PFSK-1 (cell line): ENCODE results near the gene COL1A2.

Source experiments
- FOXP2 ChIP-seq: optimal IDR thresholded peaks from 2 replicates; pipeline ENCODE3; 2011; ENCODE audit warnings: borderline replicate concordance, control low read depth, inconsistent platforms; ENCODE audit not compliant: insufficient read depth; ENCODE audit errors: extremely low read length, extremely low read depth
- POLR2AphosphoS5 ChIP-seq: IDR thresholded peaks from 2 replicates; pipeline ENCODE4 v1.6.1; 2012; ENCODE audit warnings: low read depth, mild to moderate bottlenecking, control low read depth, low read length, moderate library complexity
- REST ChIP-seq, 2 experiments: IDR thresholded peaks; 2 replicates each; pipeline versions ENCODE4 v1.6.1 to v1.8.0; 2011 to 2012; ENCODE audit warnings: low read depth in 2 of 2, low read length in 2 of 2, control low read depth in 1 of 2, inconsistent platforms in 1 of 2, mild to moderate bottlenecking in 1 of 2, moderate library complexity in 1 of 2; ENCODE audit not compliant: insufficient read depth in 1 of 2
- SIN3A ChIP-seq: IDR thresholded peaks from 2 replicates; pipeline ENCODE4 v1.6.1; 2012; ENCODE audit warnings: mild to moderate bottlenecking, low read length, moderate library complexity, borderline replicate concordance; ENCODE audit not compliant: insufficient read depth
- TAF1 ChIP-seq: IDR thresholded peaks from 2 replicates; pipeline ENCODE4 v1.6.1; 2012; ENCODE audit warnings: low read length, control low read depth, borderline replicate concordance; ENCODE audit not compliant: insufficient read depth

Gene COL1A2

GRCh38 chr7:94426980-94427875, 32.5 kb downstream of the COL1A2 start:
- TF ChIP-seq TAF1 (no peak), SIN3A (no peak), FOXP2 (no peak)

- TF ChIP-seq POLR2AphosphoS5 (no peak), TAF1 (no peak), FOXP2 (no peak), SIN3A (no peak), REST (IDR thresholded peaks at IDR 0.05; ENCODE audit: insufficient read depth in 1 of 2, low read depth in 2 of 2, low read length in 2 of 2) (no peak)
Measured at GRCh38 chr7:94429153-94429552, 34.5 kb downstream of the COL1A2 start.

DNA sequence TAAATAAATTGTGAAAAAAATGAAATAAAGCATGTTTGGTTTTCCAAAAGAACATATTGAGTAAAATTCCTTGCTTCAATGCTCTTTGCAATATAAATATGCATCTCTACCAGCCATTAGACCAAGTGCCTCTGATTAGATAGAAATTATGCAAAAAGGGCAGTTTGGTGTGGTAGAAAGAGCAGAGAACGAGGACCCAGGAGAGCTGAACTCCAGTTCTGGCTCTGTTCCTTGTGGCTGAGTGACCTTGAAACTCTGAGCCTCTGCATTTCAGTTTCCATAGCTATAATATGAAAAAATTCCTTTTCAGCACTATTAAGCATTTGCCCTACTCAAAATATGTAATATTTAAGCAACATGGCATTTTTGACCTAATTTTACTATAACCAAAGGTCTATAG, 36.5 kb downstream of the COL1A2 start:
- TF ChIP-seq POLR2AphosphoS5, result no peak
- TF ChIP-seq SIN3A, result no peak
- TF ChIP-seq REST (IDR thresholded peaks at IDR 0.05; ENCODE audit: insufficient read depth in 1 of 2, low read depth in 2 of 2, low read length in 2 of 2), result no peak

GRCh38 chr7:94431619-94432280, 37.1 kb downstream of the COL1A2 start:
- TF ChIP-seq SIN3A (no peak), POLR2AphosphoS5 (no peak), REST (IDR thresholded peaks at IDR 0.05; ENCODE audit: insufficient read depth in 1 of 2, low read depth in 2 of 2, low read length in 2 of 2) (no peak), FOXP2 (no peak), TAF1 (no peak)

- TF ChIP-seq FOXP2 (no peak), POLR2AphosphoS5 (no peak), REST (IDR thresholded peaks at IDR 0.05; ENCODE audit: insufficient read depth in 1 of 2, low read depth in 2 of 2, low read length in 2 of 2) (no peak), TAF1 (no peak), SIN3A (no peak)
Measured at GRCh38 chr7:94432281-94432670, 37.6 kb downstream of the COL1A2 start.
